GM18507 (cell line): Measurements from ENCODE around the gene NLGN4Y.

ENCODE experiments used
- DNase-seq: peaks from one replicate; pipeline ENCODE4 v3.0.0; 2011; ENCODE audit warnings: low read depth; ENCODE audit not compliant: insufficient read length; ENCODE audit errors: extremely low spot score
- FAIRE-seq: peaks from 2 replicates; lab custom pipeline; 2011; peaks lifted over from hg19 to GRCh38; lab: Jason Lieb, UNC

The NLGN4Y gene

GRCh38 chrY:14524272-14525231 lies at the start of gene NLGN4Y:
Gene NLGN4Y, plus strand, starts transcription at chrY:14524529. Its CDS starts 97,591 bp downstream, at chrY:14622120.
- DNase-seq (no peak), FAIRE-seq (peak; percentile 74)

- no peak for FAIRE-seq
- DNase-seq: no peak
Measured at GRCh38 chrY:14485935-14486334, 38.4 kb upstream of the NLGN4Y start.

- DNase-seq (no peak), FAIRE-seq (no peak)
Measured at GRCh38 chrY:14490226-14490625, 34.1 kb upstream of the NLGN4Y start.

DNA sequence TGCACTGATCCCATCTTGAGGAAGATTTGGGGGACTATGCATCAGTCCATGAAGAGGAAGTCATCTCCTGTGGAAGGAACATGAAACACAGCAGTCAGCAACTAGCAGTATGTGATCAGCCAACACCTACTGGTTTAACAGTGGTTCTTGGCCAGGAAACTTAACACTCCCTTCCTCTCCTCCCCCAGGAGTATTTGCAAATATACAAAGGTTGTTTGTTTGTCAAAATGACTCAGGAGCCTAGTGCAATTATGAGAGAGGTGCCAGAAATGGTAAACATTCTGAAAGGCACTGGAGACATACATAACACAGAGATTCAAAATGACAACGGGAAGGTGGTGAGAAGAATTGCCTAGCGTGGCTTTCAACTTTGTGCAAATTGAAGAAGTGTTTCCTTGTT lies 26.3 kb upstream of the NLGN4Y start:
- FAIRE-seq (no peak), DNase-seq (no peak)

GRCh38 chrY:14504592-14504991 lies 19.7 kb upstream of the NLGN4Y start:
- DNase-seq (no peak), FAIRE-seq (no peak)

DNA sequence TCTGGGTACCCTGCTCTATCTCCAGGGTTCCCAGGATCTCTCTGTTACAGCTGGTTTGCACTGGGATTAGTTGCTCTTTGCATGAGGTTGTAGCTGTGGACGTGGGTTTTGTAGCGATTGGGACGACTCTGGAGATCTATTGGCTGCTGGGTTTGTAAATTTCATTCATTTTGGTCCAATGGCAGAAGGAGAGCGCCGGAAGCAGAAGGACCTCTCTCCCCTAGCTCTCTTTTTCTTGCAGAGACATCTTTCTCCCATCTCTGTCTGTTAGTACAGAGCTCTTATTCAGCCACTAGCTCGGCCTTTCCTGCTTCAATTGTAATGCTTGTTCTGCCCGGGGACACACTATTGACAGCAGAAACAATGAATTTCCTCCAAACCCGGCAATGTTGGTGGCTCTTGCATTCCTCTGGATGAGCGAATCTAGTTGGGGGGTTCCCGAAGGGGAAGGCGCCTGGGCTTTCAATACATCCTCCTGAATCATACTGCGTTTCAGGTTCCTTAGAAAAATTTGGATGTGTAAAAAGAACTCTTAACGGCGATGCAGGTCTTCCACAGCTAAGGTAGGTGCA lies 1.9 kb upstream of the NLGN4Y start:
- DNase-seq (no peak), FAIRE-seq (no peak)

DNA sequence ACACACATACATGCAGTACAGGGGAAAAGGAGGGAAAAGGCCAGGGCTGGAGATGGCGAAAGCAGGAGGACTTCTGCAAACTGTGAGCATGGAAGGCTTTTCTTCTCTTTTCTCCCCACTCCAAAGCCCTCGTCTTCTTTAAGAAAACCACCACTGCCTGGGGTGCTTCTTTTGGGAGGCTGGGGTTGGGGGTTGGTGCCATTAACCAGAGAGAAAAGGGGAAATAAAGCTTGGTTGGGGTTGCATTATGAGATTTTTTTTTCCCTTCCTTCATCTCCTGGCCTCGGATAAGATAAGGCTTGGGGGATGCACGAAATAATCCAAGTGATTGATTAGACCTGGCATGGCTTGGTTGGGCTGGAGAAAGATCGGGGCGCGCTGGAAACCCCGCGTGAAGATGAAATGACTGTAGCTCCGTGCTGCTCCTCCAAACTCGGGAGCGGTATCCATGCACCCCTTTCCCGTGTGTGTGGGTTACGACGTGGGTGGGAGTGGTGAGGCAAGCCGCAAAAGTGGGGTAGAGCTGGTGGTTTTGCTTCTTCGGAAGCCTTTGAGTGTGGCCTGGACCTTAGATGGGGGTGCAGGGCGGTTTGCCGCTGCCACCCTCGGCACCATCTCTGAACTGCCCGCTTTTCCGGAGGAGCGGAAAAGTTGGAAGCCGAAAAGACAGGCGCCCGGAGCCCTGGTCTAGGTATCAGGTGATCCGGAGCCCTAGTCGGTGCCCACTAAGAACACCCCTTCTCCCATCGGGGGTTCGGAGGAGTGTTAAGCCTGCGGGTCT lies 648 bp upstream of the NLGN4Y start:
- FAIRE-seq (no peak), DNase-seq (no peak)

- FAIRE-seq: no peak
- DNase-seq: no peak
Measured at GRCh38 chrY:14525315-14525714, 986 bp downstream of the NLGN4Y start.

GRCh38 chrY:14528361-14528760 lies 4.0 kb downstream of the NLGN4Y start:
- DNase-seq: no peak

GRCh38 chrY:14536703-14537102 lies 12.4 kb downstream of the NLGN4Y start:
- no peak for FAIRE-seq
- no peak for DNase-seq

More at GRCh38 chrY:14528361-14528760, 4.0 kb downstream of the NLGN4Y start:
- FAIRE-seq: no peak

GRCh38 chrY:14543506-14543905 lies 19.2 kb downstream of the NLGN4Y start:
- no peak for FAIRE-seq
- no peak for DNase-seq

GRCh38 chrY:14581294-14581693 lies 57.0 kb downstream of the NLGN4Y start:
- FAIRE-seq (no peak), DNase-seq (no peak)

GRCh38 chrY:14586725-14587124 lies 62.4 kb downstream of the NLGN4Y start:
- DNase-seq: no peak
- no peak for FAIRE-seq

DNA sequence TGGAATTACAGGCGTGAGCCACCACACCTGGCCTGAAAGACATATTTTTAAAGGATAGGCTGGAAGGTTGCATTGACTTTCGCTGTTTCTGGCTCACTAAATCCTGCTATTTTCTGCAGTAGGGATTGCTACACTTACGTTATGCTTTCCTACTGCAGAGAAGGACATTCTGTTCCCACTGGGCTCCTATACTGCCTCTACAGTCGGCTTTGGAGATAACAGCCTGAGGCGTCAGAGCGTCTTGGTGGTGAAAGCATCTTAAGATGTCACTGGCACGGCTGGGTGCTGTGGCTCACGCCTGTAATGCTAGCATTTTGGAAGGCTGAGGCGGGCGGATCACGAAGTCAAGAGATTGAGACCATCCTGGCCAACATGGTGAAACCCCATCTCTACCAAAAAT lies 77.0 kb downstream of the NLGN4Y start:
- no peak for FAIRE-seq

GRCh38 chrY:14617625-14618024 lies 93.3 kb downstream of the NLGN4Y start:
- no peak for DNase-seq
- FAIRE-seq: no peak

More for the DNA sequence above, 77.0 kb downstream of the NLGN4Y start:
- DNase-seq: no peak

- no peak for DNase-seq
- FAIRE-seq: no peak
Measured at GRCh38 chrY:14618513-14618912, 94.2 kb downstream of the NLGN4Y start.

DNA sequence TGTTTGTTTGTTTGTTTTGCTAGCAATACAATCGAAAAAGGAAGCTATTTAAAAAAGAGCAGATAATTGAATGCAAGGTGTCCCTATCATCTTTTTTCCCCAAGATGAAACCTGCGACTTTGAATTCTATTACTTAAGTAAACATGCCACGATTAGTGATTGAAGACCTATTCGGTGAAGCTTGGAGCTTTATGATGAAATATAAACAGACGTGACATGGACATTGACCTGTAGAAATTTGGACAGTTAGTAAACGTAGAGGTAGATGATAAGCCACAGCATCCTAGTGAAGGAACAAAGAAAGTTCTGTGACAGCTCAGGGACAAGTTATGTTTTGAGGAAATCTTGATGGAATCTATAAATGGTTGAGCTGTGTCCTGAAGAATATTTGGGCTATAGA lies 103.9 kb downstream of the NLGN4Y start:
- DNase-seq (no peak), FAIRE-seq (no peak)

GRCh38 chrY:14631676-14632075 lies 107.3 kb downstream of the NLGN4Y start:
- FAIRE-seq (no peak), DNase-seq (no peak)

DNA sequence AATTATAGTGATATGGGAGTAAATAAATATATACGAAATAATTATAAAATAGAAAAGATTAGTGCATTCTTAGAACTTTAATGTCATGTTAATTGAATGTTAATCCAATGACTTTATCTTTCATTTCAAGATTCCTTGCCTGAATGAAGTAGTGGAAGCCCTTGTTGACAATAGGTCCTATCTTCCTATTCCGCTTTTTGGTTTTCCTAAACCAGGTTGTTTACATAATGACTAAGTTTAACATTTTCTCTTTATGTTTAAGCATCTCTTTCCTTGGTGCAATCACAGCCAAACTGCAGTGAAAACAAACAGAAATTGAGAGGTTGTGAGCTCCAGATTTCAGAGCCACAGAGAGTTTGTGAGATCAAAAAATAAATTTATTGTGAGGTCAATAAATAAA lies 109.4 kb downstream of the NLGN4Y start:
- no peak for FAIRE-seq

GRCh38 chrY:14634954-14635353 lies 110.6 kb downstream of the NLGN4Y start:
- no peak for FAIRE-seq
- DNase-seq: no peak

More for the DNA sequence above, 109.4 kb downstream of the NLGN4Y start:
- no peak for DNase-seq
